ENCODE results near the gene DDX51.

The DDX51 gene

GRCh38 chr12:132174839-132175490 is 30.8 kb upstream of the DDX51 start:
- TF ChIP-seq CTCF (IDR thresholded peaks at IDR 0.05; ENCODE audit: insufficient read depth, low read length, missing control alignments): no peak
- no peak overlapping the region for H3K4me3 ChIP-seq (ENCODE audit: low read depth, low read length)
- ChIA-PET CTCF (interaction anchor here (1.5 to 1.7 kb wide), 2 partner anchors 21 to 239 kb away, joined by 3 read pairs; no protein-coding TSS in a partner anchor), POLR2A (no interaction called here)
- no peak for DNase-seq (ENCODE audit: low read depth, low spot score)

GRCh38 chr12:132174015-132174838 is 30.1 kb upstream of the DDX51 start:
- POLR2A ChIA-PET: no interaction called here
- CTCF ChIA-PET: interaction anchor here (1.5 kb wide), 1 partner anchor 21 kb away, joined by 3 read pairs; no protein-coding TSS in a partner anchor
- no peak for DNase-seq (ENCODE audit: low read depth, low spot score)
- no peak overlapping the region for H3K4me3 ChIP-seq (ENCODE audit: low read depth, low read length)
- TF ChIP-seq CTCF (IDR thresholded peaks at IDR 0.05; ENCODE audit: insufficient read depth, low read length, missing control alignments): no peak

- CTCF ChIA-PET: no interaction called here
- POLR2A ChIA-PET: no interaction called here
- TF ChIP-seq CTCF (IDR thresholded peaks at IDR 0.05; ENCODE audit: insufficient read depth, low read length, missing control alignments): no peak
- H3K4me3 ChIP-seq (ENCODE audit: low read depth, low read length): no peak overlapping the region
- no peak for DNase-seq (ENCODE audit: low read depth, low spot score)
Observed at GRCh38 chr12:132173135-132174014, 29.3 kb upstream of the DDX51 start.

- no peak for DNase-seq (ENCODE audit: low read depth, low spot score)
- TF ChIP-seq CTCF (IDR thresholded peaks at IDR 0.05; ENCODE audit: insufficient read depth, low read length, missing control alignments): no peak
- CTCF ChIA-PET: no interaction called here
Observed at GRCh38 chr12:132172619-132173018, 28.5 kb upstream of the DDX51 start.

GRCh38 chr12:132171968-132172521 is 27.9 kb upstream of the DDX51 start:
- CTCF ChIA-PET: interaction anchor here (1.1 kb wide), 1 partner anchor 18 kb away, joined by 4 read pairs; no protein-coding TSS in a partner anchor
- TF ChIP-seq CTCF (IDR thresholded peaks at IDR 0.05; ENCODE audit: insufficient read depth, low read length, missing control alignments): no peak
- no peak for DNase-seq (ENCODE audit: low read depth, low spot score)
- POLR2A ChIA-PET: no interaction called here
- H3K4me3 ChIP-seq (ENCODE audit: low read depth, low read length): no peak overlapping the region

More at GRCh38 chr12:132172619-132173018, 28.5 kb upstream of the DDX51 start:
- POLR2A ChIA-PET: no interaction called here
- no peak overlapping the region for H3K4me3 ChIP-seq (ENCODE audit: low read depth, low read length)

All from AG04449 (cell line).